Measurements from ENCODE around the gene STK32B. TPM values are rescaled to one million over a fixed set of nuclear protein-coding genes. Genes with fewer than 3 reads are reported as not detected.

The STK32B gene
- total and polyA plus RNA-seq, 8 donors = 0.55 to 6.6 (median 1.6) TPM

DNA sequence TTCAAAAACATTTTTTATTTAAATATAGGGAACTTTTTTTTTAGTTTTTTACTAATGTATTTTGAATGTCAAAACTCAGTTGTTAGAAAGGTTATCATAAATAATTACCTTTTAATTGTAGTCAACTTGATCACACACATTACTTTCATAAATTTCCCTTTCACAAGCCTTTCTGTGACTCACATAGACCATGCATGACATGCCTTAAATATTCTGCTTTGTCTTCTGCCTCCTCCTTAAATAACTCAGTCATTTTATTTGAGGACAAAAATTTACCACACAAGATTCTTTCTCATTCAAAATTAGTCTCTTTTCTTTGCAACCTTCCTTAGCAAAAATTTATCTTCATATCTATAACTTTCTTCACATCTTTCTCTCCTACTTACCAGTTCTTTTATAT lies 437.1 kb downstream of the STK32B start:
- Histone ChIP-seq H3K36me3 (no peaks in the 10 kb centered on the region), H3K4me1 (no peaks in the 10 kb centered on the region), H3K9me3 (peaks cover 0 to 3% (median 0%) of the 10 kb centered on the region in 4 donors), H3K27ac (no peak overlapping the region), H3K27me3 (no peaks in the 10 kb centered on the region), H3K4me3 (no peak overlapping the region)
- FAIRE-seq (no peak), ATAC-seq (no peak), DNase-seq (no peak)
- TF ChIP-seq, protein P1, sequence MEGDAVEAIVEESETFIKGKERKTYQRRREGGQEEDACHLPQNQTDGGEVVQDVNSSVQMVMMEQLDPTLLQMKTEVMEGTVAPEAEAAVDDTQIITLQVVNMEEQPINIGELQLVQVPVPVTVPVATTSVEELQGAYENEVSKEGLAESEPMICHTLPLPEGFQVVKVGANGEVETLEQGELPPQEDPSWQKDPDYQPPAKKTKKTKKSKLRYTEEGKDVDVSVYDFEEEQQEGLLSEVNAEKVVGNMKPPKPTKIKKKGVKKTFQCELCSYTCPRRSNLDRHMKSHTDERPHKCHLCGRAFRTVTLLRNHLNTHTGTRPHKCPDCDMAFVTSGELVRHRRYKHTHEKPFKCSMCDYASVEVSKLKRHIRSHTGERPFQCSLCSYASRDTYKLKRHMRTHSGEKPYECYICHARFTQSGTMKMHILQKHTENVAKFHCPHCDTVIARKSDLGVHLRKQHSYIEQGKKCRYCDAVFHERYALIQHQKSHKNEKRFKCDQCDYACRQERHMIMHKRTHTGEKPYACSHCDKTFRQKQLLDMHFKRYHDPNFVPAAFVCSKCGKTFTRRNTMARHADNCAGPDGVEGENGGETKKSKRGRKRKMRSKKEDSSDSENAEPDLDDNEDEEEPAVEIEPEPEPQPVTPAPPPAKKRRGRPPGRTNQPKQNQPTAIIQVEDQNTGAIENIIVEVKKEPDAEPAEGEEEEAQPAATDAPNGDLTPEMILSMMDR (IDR thresholded peaks at IDR 0.05) = no peak
- intact Hi-C loops (cut with DNase I) = no loop called here

DNA sequence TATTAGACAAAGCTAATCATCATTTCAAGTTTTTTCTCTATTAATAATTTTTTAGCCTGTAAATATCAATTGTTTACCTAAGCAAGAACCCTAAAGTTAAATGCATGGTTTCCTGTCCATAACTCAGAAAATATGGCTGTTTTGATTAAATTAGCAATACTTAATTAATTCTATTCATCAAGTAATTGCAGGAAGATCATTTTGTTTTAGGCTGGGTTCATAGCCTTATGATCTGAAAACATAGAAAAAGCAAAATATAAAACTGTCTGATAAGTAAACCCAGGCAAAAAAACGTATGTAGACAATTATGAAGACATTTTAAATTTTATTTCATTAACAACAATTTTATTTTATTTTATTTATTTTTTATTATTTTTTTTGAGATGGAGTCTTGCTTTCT lies 438.0 kb downstream of the STK32B start:
- 49 to 60% methylated on average over 1 of the region's 1 CpG for WGBS, 2 donors
- no peak for DNase-seq
- FAIRE-seq = no peak
- no peak overlapping the region for H3K27ac ChIP-seq
- no peaks in the 10 kb centered on the region for H3K36me3 ChIP-seq
- ATAC-seq = no peak
- peaks cover 0 to 3% (median 0%) of the 10 kb centered on the region in 4 donors for H3K9me3 ChIP-seq
- H3K27me3 ChIP-seq = no peaks in the 10 kb centered on the region
- TF ChIP-seq, protein P1 (IDR thresholded peaks at IDR 0.05) = no peak
- H3K4me1 ChIP-seq = no peaks in the 10 kb centered on the region
- intact Hi-C loops (cut with DNase I) = no loop called here
- no peak overlapping the region for H3K4me3 ChIP-seq

DNA sequence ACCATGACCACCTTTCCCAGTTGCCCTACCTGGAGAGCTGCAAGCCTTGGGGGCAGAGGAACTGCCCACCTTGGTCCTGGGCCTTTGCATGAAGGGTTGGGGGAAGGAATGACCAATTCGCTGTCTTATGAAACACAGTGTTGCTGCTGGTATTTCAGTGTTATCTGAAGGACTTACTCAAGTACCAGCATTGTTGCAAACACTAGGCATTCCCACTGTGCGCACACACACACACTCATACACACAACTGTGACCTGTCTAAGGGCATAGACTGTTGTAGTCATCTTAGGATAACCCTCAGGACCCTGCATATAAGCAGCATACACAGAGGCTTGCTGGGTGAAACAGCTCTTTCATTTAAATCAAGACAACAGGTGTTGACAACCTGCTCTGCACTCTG lies 446.2 kb downstream of the STK32B start:
- Histone ChIP-seq H3K27ac (no peak overlapping the region), H3K27me3 (no peaks in the 10 kb centered on the region), H3K4me3 (no peak overlapping the region), H3K36me3 (no peaks in the 10 kb centered on the region), H3K4me1 (no peaks in the 10 kb centered on the region), H3K9me3 (no peaks in the 10 kb centered on the region)
- ATAC-seq = no peak
- FAIRE-seq = no peak
- no peak for DNase-seq
- TF ChIP-seq, protein P1 (IDR thresholded peaks at IDR 0.05) = no peak
- intact Hi-C loops (cut with DNase I) = no loop called here
- 68 to 82% methylated on average over 2 of the region's 2 CpGs for WGBS, 2 donors

DNA sequence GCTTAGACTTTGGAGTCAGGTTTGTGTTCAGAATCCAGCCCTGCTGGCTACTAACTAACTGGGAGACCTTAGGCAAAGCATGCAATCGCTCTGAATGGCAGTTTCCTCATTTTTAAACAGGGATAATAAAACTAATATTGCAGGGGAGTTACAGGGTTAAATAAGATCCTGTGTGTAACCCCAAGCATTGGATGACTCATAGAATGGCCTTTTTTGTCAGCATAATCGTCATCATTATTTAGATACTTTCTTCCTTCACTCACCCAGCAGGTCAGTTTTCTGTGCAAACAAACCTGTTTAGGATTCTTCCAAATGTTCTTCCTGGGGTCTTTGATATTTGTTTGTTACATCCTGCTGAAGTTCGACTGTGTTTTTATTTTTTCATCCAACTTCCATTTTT lies 448.9 kb downstream of the STK32B start:
- TF ChIP-seq, protein P1 (IDR thresholded peaks at IDR 0.05) = no peak
- no peak for ATAC-seq

DNA sequence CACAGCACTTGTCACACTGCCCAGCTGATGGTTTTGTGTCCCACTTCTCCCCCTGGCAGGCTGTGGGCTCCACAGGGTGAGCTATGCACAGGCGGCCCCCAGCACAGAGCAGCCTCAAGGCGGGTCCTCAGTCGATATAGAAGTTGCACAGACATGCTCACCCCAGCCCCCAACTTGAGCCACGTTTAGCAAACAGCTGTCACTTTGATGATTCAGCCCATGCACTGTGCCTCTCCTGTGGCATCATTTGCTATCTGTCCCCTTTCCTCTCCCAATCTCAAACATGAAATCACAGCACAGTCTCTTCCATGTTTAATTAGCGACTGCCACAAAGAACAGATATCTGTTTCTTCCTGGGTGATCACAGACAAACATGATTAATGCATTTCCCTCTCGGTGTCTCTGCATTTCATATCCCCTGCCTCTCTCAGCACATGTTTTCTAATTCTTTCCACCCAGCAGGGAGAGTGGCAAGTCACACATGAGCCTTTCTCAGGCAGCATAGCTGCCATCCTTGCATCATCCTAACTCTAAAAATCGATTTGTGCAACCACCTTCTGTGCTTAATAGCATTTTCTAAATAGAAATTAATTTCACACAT lies 452.2 kb downstream of the STK32B start:
- 47 to 59% methylated on average over 7 of the region's 7 CpGs for WGBS, 2 donors
- TF ChIP-seq, protein P1 (IDR thresholded peaks at IDR 0.05) = no peak
- H3K27me3 ChIP-seq = no peaks in the 10 kb centered on the region

More for the DNA sequence above, 448.9 kb downstream of the STK32B start:
- DNase-seq (no peak), FAIRE-seq (no peak)
- Histone ChIP-seq H3K4me3 (no peak overlapping the region), H3K4me1 (no peaks in the 10 kb centered on the region), H3K27ac (no peak overlapping the region), H3K9me3 (no peaks in the 10 kb centered on the region), H3K36me3 (no peaks in the 10 kb centered on the region), H3K27me3 (no peaks in the 10 kb centered on the region)
- intact Hi-C loops (cut with DNase I) = no loop called here
- WGBS, 2 donors = 36 to 61% methylated on average over 3 of the region's 3 CpGs

More for the DNA sequence above, 452.2 kb downstream of the STK32B start:
- Histone ChIP-seq H3K9me3 (no peaks in the 10 kb centered on the region), H3K4me3 (no peak overlapping the region), H3K4me1 (no peaks in the 10 kb centered on the region), H3K27ac (no peak overlapping the region), H3K36me3 (no peaks in the 10 kb centered on the region)
- ATAC-seq (no peak), FAIRE-seq (no peak), DNase-seq (no peak)
- intact Hi-C loops (cut with DNase I) = no loop called here
